NCI-H2196 (cell line): ENCODE measurements around the gene OTOS.

ENCODE experiments used
- DNase-seq: peaks from one replicate; lab custom pipeline; 2025; ENCODE audit not compliant: unreplicated experiment; lab: John Stamatoyannopoulos, UW

The OTOS gene

GRCh38 chr2:240140511-240140910 is at the start of gene OTOS:
TSS of gene OTOS (minus strand) at chr2:240140658. CDS start at chr2:240140326, 332 bp downstream.
- DNase-seq: peak; percentile 8

DNA sequence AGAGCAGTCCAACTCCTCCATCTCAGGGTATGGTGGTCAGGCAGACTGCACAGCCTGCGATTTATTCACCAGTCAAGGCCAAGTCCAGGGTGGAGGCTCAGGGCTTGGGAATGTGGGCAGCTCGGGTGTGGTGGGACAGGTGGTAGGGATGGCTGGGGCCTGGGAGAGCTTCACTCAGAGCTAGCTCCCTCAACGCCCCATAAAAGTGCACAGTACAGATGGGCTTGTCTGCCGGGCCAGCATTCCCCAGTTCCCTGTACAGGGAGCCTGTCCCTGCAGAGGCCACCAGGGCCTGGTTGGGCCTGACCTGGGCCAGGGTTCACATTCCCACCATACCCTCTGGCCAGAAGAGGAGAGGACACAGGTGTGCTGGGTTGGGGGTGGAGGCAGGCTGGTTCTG is 49.2 kb upstream of the OTOS start:
- no peak for DNase-seq

GRCh38 chr2:240187989-240188590 is 47.6 kb upstream of the OTOS start:
- no peak for DNase-seq

- no peak for DNase-seq
Measured at GRCh38 chr2:240186191-240186725, 45.8 kb upstream of the OTOS start.

DNA sequence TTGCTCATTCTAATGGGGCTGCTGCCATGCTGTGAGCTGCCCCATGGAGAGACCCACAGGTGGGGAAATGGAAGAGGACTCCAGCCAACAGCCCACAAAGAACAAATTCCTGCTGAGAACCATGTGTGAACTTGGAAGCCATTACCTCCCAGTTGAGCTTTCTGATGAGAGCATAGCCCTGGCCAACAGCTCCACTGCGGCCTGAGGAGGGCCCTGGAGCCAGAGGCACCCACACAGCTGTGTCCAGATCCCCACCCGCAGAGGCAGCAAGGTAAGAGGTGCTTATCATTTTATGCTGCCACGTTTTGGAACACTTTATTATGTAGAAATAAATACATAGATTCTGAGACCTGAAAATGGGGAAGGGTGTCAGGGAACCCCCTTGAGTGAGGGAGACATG is 44.2 kb upstream of the OTOS start:
- no peak for DNase-seq

DNA sequence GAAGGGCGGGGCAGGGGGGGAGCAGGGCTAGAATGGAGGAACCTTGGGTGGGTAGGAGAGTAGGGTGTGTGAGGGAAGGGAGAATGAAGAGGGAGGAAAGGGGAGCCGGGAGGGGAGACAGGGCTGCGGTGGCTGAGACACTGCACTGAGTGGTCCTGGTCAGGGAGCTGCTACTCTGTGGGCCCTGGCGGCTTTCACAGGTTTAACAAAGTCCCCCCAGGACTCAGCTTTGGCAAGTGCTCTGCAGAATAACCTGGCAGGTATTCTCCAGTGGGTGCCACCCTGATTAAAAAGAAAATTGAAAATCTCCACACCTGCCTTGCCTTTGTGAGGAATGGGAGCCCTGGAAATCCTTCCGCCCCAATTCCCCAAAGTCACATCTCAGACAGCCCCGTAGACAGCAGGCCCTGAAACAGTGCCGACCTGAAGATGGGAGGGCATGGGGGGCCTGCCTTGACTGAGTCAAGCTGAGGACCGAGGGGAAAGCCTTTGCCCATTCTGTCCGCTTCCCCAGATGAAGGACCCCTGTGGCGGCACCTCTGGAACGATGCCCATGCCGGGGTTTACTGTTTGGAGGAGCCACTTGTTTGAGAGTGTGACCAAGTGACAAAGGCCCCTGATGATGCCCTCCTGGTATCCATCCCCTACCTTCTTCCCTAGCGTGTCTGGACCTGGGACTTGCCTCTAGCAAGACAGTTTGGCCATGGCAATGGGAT is 43.6 kb upstream of the OTOS start:
- no peak for DNase-seq

- DNase-seq: no peak
Measured at GRCh38 chr2:240183006-240183874, 42.8 kb upstream of the OTOS start.

DNA sequence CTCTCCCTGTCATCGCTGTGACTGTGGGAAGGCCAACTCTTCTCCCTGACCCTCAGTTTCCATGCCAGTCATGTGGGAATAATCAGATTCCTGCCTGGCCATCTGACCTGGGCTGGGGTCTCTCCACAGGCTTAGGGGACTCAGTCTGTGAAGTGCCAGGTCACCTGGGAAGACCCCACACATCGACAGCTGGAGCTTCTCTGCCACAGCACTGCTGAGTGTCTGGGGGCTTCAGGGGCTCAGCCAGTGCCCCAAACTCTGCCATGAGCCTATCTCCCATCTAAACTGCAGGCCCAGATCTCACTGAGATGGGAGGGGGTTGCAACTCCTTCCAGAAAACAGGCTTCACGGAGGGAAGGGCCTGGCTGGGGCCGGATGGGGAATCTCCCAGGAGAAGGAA is 42.0 kb upstream of the OTOS start:
- no peak for DNase-seq

DNA sequence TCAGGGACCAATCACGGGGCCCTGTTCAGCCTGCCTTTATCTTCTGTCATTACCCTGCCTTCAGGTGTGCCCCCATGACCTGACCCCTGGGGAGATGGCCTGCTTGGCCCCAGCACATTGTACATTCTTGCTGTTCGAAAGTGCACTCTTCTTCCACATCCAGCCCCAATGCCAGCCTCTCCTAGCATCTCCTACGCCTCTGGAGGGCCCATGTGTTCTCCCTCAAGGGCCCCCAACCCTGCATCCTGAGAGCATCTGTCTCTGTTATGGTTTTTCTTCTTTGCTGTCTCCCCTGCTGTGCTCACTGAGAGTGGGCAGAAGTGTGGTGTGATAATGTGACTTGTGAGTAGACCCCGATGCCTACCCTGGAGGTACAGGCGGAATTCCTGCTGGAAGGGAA is 41.5 kb upstream of the OTOS start:
- DNase-seq: no peak

DNA sequence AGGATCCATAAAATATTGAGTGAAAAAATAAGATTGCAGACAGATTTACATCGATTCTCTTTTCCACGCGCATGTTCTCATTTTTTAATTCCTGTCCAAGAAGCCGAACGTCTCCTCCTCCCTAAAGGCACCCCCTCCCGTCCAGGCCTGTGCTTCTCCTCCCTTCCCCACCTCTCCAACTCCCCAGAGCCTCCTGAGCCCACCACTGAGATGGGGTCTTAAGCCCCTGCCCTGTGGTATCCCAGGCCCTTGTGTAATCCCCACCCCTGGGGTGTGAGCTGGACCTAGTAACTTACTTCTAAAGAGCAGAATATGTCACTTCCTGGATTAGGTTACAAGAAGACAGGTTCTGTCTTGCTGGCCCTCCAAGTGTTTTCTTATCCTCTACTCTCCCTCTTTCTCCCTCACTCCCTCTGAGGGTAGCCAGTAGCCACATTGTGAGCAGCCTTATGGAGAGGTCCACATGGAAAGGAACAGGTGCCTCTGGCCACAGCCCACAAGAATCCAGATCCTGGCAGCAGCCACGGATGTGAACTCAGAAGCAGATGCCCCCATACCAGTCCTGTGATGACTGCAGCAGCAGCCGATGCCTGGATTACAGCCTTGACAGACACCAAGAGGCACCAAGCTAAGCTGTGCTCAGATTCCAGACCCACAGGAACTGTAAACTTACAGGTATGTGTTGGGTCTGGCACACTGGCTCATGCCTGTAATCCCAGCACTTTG is 39.6 kb upstream of the OTOS start:
- no peak for DNase-seq

DNA sequence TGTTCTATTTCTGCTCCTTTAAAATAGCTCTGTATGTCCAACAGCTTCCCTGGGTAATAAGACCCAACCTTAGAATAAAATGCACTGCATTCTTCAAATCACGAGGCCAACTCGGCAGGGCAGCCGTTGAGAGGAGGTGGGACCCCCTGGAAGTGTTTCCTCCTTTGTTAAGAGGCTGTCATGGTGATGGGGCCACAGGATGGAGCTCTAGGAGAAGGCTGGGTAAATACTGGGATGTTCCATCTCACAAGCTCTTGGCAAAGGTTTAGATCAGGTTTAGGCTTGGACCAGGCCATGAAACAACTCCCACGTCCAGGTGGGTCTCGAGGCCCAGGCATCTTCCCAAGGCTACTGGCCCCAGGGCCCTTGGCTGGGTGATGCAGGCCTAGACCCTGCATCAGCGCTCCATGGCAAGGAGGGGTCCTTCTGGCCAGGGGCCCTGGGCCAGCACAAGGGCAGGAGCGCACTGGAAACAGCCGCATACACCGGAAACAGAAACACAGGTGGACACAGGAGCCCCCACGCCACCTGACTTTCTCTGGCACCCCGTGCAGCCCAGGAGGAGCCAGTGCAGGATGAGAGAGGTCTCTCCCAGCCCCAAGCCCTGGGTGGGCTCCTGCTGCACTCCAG is 38.8 kb upstream of the OTOS start:
- no peak for DNase-seq

DNA sequence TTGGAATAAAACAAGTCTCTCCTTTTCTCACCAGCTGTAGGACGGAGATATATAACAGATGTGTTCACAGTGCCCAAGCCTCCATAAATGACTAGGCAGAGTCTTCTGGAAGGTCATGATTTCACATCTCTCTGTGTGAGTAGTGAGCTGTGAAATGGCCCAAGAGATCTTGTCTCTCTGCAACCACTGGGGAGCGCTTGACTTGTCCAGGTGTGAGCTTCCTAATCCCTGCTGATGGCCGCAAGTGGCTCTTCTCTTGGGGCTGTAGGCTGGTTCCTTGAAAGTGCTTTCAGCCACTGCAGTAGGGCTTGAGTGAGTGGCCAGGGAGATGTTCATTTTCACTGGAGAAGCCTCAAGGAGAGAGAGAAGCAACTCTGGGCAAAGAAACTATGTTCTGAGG is 38.1 kb upstream of the OTOS start:
- no peak for DNase-seq

GRCh38 chr2:240174496-240174895 is 34.0 kb upstream of the OTOS start:
- DNase-seq: no peak

DNA sequence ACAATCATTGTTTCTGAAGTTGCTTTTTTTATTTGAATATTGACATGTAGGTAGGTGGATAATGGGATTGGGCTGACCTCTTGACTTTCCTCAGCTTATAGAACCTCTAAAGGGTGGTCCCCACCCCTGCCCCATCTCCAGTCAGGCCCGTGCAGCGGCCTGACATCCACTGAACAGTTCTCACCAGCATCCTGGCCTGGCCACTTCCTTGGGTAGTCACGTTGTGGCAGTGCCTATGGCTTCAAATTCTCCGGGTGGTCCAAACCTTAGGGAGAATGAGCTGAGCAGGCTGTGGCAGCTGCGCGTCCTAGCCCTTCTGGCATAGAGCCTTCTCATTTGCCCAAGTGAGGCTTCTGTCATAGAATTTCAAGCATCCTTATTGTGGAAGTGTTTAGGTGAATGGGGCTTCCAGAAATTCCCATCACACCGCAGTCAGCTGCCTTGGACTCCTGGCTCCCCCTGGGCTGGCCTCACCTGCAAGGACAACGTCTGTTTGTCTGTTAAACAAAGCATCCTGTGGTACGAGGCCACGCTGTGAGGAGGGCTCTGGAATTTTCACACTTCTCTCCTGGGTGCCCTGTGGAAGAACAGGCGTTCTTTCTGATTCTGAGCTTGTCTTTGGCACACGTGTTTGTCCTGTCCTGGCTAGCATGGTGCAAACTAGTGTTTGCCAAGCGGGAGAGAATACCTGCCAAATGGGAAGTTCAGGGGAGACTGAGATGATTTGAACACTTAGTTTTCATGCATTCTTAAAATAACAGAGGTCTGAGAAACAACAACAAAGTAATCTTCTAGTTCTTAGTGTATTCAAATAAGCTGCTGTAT is 31.8 kb upstream of the OTOS start:
- DNase-seq: no peak

DNA sequence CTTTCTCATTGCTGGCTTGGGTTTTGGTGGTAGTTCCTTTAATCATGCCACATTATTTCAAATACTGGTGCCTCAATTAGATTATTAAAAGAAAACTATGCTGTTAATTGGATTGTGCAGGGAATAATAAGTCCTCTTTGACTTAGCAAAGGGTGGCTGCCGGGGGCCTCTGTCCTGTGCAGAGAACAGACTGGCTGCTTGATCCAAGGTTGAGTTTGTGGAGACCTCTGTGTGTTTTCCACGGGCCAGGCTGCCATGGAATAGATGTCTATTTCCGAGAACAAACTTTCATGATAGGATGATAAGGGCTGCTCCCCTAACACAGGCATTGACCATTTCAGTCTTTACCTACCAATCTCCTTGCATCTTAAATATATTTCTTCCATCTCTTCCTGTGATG is 30.4 kb upstream of the OTOS start:
- DNase-seq: no peak

GRCh38 chr2:240170354-240170735 is 29.9 kb upstream of the OTOS start:
- no peak for DNase-seq

DNA sequence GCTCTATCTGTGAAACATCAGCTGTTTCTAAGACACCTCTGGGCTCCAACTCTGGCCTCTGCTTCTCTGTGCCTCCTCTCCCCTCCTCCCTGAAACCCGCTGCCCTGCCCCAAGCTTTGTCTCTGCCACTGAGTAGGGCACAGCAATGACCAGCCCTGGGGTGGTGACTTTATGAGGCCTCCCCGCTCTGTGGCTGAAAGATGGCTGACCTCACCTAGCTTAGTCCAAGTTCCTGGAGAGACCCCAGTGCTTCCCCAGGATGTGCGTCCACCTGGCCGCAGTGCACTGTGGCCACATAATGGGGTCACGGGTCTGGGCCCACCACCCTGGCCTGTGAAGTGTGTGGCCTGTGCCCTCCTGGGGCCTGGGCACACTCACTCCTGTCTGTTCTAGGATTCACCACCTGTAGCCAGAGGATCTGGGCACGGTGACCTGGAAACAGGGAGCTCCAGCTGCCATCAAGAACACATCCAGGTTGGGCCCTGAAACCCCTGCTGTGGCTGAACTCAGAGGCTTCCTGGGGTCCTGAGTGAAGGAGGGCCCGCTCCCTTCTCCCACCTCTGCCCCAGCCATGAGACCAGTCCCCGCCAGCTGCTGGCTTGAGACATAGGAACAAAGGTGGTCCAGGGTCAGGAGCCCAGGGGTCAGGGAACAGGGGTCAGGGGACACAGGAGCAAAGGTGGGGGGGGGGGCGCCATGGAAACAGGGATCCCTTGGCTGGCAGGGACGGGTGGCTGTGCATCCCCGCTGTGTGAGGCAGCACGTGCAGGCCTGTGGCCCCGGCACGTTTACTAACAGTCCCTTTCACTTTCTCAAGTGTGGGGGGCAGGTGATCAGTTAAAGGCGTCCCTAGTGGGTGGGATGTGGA is 29.3 kb upstream of the OTOS start:
- DNase-seq: no peak

GRCh38 chr2:240168546-240169361 is 28.3 kb upstream of the OTOS start:
- no peak for DNase-seq
